Measurements from ENCODE around the gene LARGE1.

Gene LARGE1

GRCh38 chr22:33597274-33597985, 322.8 kb downstream of the LARGE1 start:
- Histone ChIP-seq H3K9ac (ENCODE audit: low read depth, low read length) (no peak overlapping the region), H3K36me3 (ENCODE audit: insufficient read depth, low read length) (no peaks in the 10 kb centered on the region; the same call in 1 of the 2 replicates), H3K4me3 (ENCODE audit: low read length) (no peak overlapping the region), H3K4me1 (ENCODE audit: insufficient read depth, low read length) (peaks cover 4% of the 10 kb centered on the region; the same call in 1 of the 2 replicates), H3K9me3 (ENCODE audit: insufficient read depth, low read depth, low read length) (no peaks in the 10 kb centered on the region), H3K27me3 (ENCODE audit: insufficient read depth, low read length) (peaks cover 12% of the 10 kb centered on the region; the same call in 1 of the 2 replicates), H3K27ac (ENCODE audit: low read depth, low read length) (no peak overlapping the region)
- WGBS: 87% methylated on average over 6 of the region's 6 CpGs

DNA sequence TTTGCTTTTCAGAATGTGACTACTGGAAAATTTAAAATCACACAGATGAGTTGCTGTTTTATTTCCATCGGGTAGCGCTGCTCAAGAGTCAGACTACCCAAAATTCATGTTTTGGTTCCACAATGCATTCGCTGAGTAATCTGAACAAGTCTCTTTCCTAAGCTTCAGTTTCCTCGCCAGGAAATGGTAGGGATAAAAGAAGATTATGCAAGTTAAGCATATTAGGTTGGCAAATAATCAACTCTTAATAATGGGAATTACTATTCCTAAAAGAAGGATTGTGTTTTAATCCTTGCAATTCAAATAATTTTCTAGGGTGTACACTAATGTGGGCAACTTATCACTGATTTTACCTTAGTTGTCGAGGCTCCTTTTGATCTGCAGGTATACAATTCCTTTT, 326.5 kb downstream of the LARGE1 start:
- H3K9me3 ChIP-seq (ENCODE audit: insufficient read depth, low read depth, low read length): no peaks in the 10 kb centered on the region
- H3K27me3 ChIP-seq (ENCODE audit: insufficient read depth, low read length): peaks cover 9% of the 10 kb centered on the region; the same call in 1 of the 2 replicates
- WGBS: over 99% methylated on average over 5 of the region's 5 CpGs
- H3K36me3 ChIP-seq (ENCODE audit: insufficient read depth, low read length): no peaks in the 10 kb centered on the region
- H3K4me3 ChIP-seq (ENCODE audit: low read length): no peak overlapping the region
- H3K27ac ChIP-seq (ENCODE audit: low read depth, low read length): no peak overlapping the region
- H3K9ac ChIP-seq (ENCODE audit: low read depth, low read length): no peak overlapping the region
- peaks cover 4% of the 10 kb centered on the region; the same call in 1 of the 2 replicates for H3K4me1 ChIP-seq (ENCODE audit: insufficient read depth, low read length)

- Histone ChIP-seq H3K9me3 (ENCODE audit: insufficient read depth, low read depth, low read length) (no peaks in the 10 kb centered on the region), H3K4me3 (ENCODE audit: low read length) (no peak overlapping the region), H3K27me3 (ENCODE audit: insufficient read depth, low read length) (peaks cover 8% of the 10 kb centered on the region; the same call in 1 of the 2 replicates), H3K27ac (ENCODE audit: low read depth, low read length) (no peak overlapping the region), H3K4me1 (ENCODE audit: insufficient read depth, low read length) (peaks cover 1% of the 10 kb centered on the region; the same call in 1 of the 2 replicates), H3K9ac (ENCODE audit: low read depth, low read length) (no peak overlapping the region), H3K36me3 (ENCODE audit: insufficient read depth, low read length) (no peaks in the 10 kb centered on the region)
These were observed 328.3 kb downstream of the LARGE1 start for GRCh38 chr22:33591946-33592345.

- Histone ChIP-seq H3K27ac (ENCODE audit: low read depth, low read length) (no peak overlapping the region), H3K9me3 (ENCODE audit: insufficient read depth, low read depth, low read length) (no peaks in the 10 kb centered on the region), H3K4me1 (ENCODE audit: insufficient read depth, low read length) (peaks cover 6% of the 10 kb centered on the region), H3K9ac (ENCODE audit: low read depth, low read length) (no peak overlapping the region), H3K27me3 (ENCODE audit: insufficient read depth, low read length) (no peaks in the 10 kb centered on the region), H3K36me3 (ENCODE audit: insufficient read depth, low read length) (no peaks in the 10 kb centered on the region), H3K4me3 (ENCODE audit: low read length) (no peak overlapping the region)
These were observed 331.0 kb downstream of the LARGE1 start for GRCh38 chr22:33589297-33589696.

- H3K9ac ChIP-seq (ENCODE audit: low read depth, low read length): no peak overlapping the region
These were observed 331.4 kb downstream of the LARGE1 start for GRCh38 chr22:33588860-33589259.

DNA sequence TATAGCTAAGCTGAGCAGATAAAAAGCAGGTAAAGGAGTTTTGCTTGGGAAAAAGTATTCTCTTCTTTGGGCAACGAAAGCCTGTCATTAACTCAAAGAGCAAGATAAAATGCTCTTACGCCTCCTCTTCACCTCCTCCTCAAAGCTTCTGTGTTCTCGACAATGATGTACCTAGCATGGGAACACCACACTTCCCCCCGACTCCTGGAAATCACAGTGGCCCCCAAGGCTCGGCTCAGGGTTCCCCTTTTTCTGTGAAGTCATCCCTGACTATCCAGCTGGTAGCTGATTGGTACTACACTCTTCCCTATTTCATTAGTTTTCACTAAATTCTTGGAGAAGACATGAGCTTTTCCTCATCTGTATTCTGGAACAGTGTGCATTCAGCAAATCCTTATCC, 336.1 kb downstream of the LARGE1 start:
- no peaks in the 10 kb centered on the region for H3K9me3 ChIP-seq (ENCODE audit: insufficient read depth, low read depth, low read length)
- peaks cover 6% of the 10 kb centered on the region for H3K4me1 ChIP-seq (ENCODE audit: insufficient read depth, low read length)
- 94% methylated on average over 5 of the region's 5 CpGs for WGBS
- no peaks in the 10 kb centered on the region for H3K27me3 ChIP-seq (ENCODE audit: insufficient read depth, low read length)
- H3K27ac ChIP-seq (ENCODE audit: low read depth, low read length): no peak overlapping the region
- no peak overlapping the region for H3K9ac ChIP-seq (ENCODE audit: low read depth, low read length)
- no peak overlapping the region for H3K4me3 ChIP-seq (ENCODE audit: low read length)
- H3K36me3 ChIP-seq (ENCODE audit: insufficient read depth, low read length): no peaks in the 10 kb centered on the region

More at GRCh38 chr22:33588860-33589259, 331.4 kb downstream of the LARGE1 start:
- H3K27ac ChIP-seq (ENCODE audit: low read depth, low read length): no peak overlapping the region
- H3K36me3 ChIP-seq (ENCODE audit: insufficient read depth, low read length): no peaks in the 10 kb centered on the region
- H3K9me3 ChIP-seq (ENCODE audit: insufficient read depth, low read depth, low read length): no peaks in the 10 kb centered on the region
- H3K27me3 ChIP-seq (ENCODE audit: insufficient read depth, low read length): no peaks in the 10 kb centered on the region
- no peak overlapping the region for H3K4me3 ChIP-seq (ENCODE audit: low read length)
- peaks cover 6% of the 10 kb centered on the region for H3K4me1 ChIP-seq (ENCODE audit: insufficient read depth, low read length)
- 96% methylated on average over 2 of the region's 2 CpGs for WGBS

GRCh38 chr22:33582822-33583400, 337.4 kb downstream of the LARGE1 start:
- H3K4me1 ChIP-seq (ENCODE audit: insufficient read depth, low read length): peaks cover 8% of the 10 kb centered on the region
- no peaks in the 10 kb centered on the region for H3K36me3 ChIP-seq (ENCODE audit: insufficient read depth, low read length)
- no peak overlapping the region for H3K9ac ChIP-seq (ENCODE audit: low read depth, low read length)
- no peak overlapping the region for H3K27ac ChIP-seq (ENCODE audit: low read depth, low read length)
- 100% methylated on average over 1 of the region's 1 CpG for WGBS
- H3K27me3 ChIP-seq (ENCODE audit: insufficient read depth, low read length): no peaks in the 10 kb centered on the region
- H3K4me3 ChIP-seq (ENCODE audit: low read length): no peak overlapping the region
- no peaks in the 10 kb centered on the region for H3K9me3 ChIP-seq (ENCODE audit: insufficient read depth, low read depth, low read length)

- Histone ChIP-seq H3K9me3 (ENCODE audit: insufficient read depth, low read depth, low read length) (no peaks in the 10 kb centered on the region), H3K27ac (ENCODE audit: low read depth, low read length) (no peak overlapping the region), H3K4me1 (ENCODE audit: insufficient read depth, low read length) (peaks cover 7% of the 10 kb centered on the region), H3K4me3 (ENCODE audit: low read length) (no peak overlapping the region), H3K36me3 (ENCODE audit: insufficient read depth, low read length) (no peaks in the 10 kb centered on the region), H3K9ac (ENCODE audit: low read depth, low read length) (no peak overlapping the region), H3K27me3 (ENCODE audit: insufficient read depth, low read length) (no peaks in the 10 kb centered on the region)
- 91% methylated on average over 6 of the region's 7 CpGs for WGBS
These were observed 340.0 kb downstream of the LARGE1 start for GRCh38 chr22:33580310-33580709.

GRCh38 chr22:33579448-33580093, 340.7 kb downstream of the LARGE1 start:
- no peaks in the 10 kb centered on the region for H3K9me3 ChIP-seq (ENCODE audit: insufficient read depth, low read depth, low read length)
- no peak overlapping the region for H3K27ac ChIP-seq (ENCODE audit: low read depth, low read length)
- no peak overlapping the region for H3K9ac ChIP-seq (ENCODE audit: low read depth, low read length)
- H3K27me3 ChIP-seq (ENCODE audit: insufficient read depth, low read length): no peaks in the 10 kb centered on the region
- 0 out of 2 replicates have a peak, but pooled peaks cover 3% of the 10 kb centered on the region for H3K4me1 ChIP-seq (ENCODE audit: insufficient read depth, low read length)
- no peak overlapping the region for H3K4me3 ChIP-seq (ENCODE audit: low read length)
- WGBS: 80% methylated on average over 8 of the region's 8 CpGs
- no peaks in the 10 kb centered on the region for H3K36me3 ChIP-seq (ENCODE audit: insufficient read depth, low read length)

DNA sequence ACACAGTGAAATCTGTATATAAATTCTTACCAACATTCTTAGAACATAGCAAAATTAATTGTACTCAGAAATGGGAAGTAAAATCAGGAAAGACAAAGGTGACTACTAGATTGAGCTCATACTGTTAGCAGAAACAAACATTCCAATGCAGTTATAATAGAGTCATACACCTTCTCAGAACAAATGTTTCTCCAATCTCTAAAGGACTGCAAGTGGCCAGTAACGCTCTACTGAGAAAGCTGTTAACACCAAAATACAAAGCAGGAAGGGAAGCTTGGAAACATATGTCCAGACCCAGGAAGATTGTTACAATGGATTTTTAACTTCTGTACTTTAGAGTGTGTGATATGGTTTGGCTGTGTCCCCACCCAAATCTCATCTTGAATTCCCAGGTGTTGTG, 341.5 kb downstream of the LARGE1 start:
- no peaks in the 10 kb centered on the region for H3K27me3 ChIP-seq (ENCODE audit: insufficient read depth, low read length)
- 0 out of 2 replicates have a peak, but pooled peaks cover 3% of the 10 kb centered on the region for H3K4me1 ChIP-seq (ENCODE audit: insufficient read depth, low read length)
- 100% methylated on average over 1 of the region's 1 CpG for WGBS
- no peak overlapping the region for H3K9ac ChIP-seq (ENCODE audit: low read depth, low read length)
- H3K27ac ChIP-seq (ENCODE audit: low read depth, low read length): no peak overlapping the region
- H3K36me3 ChIP-seq (ENCODE audit: insufficient read depth, low read length): no peaks in the 10 kb centered on the region
- no peaks in the 10 kb centered on the region for H3K9me3 ChIP-seq (ENCODE audit: insufficient read depth, low read depth, low read length)
- no peak overlapping the region for H3K4me3 ChIP-seq (ENCODE audit: low read length)

DNA sequence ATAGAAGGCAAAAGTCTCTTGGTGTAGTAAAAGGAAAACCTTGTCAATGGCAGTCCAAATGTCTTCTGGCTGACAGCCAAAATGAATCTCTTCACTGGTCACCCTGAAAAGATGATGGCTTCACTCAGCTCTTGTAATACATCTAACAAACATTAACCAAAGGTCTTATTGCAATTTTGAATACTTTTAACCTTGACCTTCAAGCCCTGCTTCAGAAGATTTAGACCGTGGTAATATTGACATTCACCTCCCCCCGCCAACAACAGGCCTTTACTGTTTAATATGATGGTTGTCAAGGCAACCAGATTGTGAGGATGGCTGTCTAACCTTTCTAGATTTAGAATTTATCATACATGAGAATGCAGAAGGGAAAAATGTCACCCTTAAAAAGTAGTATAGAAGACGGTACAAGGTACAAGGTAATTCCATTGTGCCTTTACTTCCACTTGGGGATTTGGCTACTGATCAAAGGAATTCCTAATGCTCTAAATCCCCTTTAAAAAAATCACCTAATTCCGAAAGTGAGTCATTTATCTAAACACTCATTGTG, 342.3 kb downstream of the LARGE1 start:
- Histone ChIP-seq H3K27me3 (ENCODE audit: insufficient read depth, low read length) (no peaks in the 10 kb centered on the region), H3K4me3 (ENCODE audit: low read length) (no peak overlapping the region), H3K36me3 (ENCODE audit: insufficient read depth, low read length) (no peaks in the 10 kb centered on the region), H3K9ac (ENCODE audit: low read depth, low read length) (no peak overlapping the region), H3K27ac (ENCODE audit: low read depth, low read length) (no peak overlapping the region), H3K9me3 (ENCODE audit: insufficient read depth, low read depth, low read length) (no peaks in the 10 kb centered on the region), H3K4me1 (ENCODE audit: insufficient read depth, low read length) (0 out of 2 replicates have a peak, but pooled peaks cover 3% of the 10 kb centered on the region)
- WGBS: 84% methylated on average over 2 of the region's 4 CpGs
